GM12872 (cell line): ENCODE results near the gene ABCB10.

ENCODE experiments used
- TF ChIP-seq, protein P1 (sequence below): IDR thresholded peaks from 3 replicates; pipeline ENCODE4 v1.5.1; 2011; ENCODE audit warnings: low read depth, mild to moderate bottlenecking, low read length, moderate library complexity; ENCODE audit not compliant: insufficient read depth

ABCB10 gene

DNA sequence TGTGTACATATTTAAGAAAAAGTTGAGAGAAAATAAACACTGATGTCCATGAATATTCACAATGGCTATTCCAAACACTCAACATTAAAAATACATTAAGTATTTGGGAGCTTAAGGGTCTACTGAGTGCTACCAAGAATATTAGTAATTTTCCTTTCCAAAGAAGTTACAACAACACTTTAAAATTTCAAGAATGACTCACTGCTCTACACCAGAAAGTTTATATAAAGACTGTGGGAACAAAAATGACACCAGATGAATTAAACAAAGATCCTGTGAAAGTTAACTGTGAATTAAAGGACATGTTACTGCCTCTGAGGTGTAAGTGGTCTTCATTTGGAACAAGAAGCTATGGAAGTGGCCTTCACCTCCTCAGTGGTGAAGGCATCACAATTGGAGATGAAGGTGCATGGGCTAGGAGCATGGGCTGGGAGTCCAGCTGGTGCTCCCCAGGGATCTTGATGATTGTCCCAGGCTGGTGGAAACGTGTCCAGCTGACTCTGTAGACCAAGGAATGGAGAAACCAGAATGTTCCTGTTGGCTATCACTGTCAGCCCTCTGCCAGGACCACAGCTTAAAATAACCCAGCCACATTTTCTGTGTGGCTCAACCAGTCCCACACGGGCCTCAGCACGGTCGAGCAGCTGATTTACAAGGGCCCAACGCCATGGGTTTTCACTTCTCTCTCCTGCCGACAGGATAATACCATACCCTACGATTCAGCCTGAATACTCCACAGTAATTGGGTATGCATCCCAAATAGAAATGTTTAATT lies 38.6 kb upstream of the ABCB10 start:
- TF ChIP-seq, protein P1, sequence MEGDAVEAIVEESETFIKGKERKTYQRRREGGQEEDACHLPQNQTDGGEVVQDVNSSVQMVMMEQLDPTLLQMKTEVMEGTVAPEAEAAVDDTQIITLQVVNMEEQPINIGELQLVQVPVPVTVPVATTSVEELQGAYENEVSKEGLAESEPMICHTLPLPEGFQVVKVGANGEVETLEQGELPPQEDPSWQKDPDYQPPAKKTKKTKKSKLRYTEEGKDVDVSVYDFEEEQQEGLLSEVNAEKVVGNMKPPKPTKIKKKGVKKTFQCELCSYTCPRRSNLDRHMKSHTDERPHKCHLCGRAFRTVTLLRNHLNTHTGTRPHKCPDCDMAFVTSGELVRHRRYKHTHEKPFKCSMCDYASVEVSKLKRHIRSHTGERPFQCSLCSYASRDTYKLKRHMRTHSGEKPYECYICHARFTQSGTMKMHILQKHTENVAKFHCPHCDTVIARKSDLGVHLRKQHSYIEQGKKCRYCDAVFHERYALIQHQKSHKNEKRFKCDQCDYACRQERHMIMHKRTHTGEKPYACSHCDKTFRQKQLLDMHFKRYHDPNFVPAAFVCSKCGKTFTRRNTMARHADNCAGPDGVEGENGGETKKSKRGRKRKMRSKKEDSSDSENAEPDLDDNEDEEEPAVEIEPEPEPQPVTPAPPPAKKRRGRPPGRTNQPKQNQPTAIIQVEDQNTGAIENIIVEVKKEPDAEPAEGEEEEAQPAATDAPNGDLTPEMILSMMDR = no peak

DNA sequence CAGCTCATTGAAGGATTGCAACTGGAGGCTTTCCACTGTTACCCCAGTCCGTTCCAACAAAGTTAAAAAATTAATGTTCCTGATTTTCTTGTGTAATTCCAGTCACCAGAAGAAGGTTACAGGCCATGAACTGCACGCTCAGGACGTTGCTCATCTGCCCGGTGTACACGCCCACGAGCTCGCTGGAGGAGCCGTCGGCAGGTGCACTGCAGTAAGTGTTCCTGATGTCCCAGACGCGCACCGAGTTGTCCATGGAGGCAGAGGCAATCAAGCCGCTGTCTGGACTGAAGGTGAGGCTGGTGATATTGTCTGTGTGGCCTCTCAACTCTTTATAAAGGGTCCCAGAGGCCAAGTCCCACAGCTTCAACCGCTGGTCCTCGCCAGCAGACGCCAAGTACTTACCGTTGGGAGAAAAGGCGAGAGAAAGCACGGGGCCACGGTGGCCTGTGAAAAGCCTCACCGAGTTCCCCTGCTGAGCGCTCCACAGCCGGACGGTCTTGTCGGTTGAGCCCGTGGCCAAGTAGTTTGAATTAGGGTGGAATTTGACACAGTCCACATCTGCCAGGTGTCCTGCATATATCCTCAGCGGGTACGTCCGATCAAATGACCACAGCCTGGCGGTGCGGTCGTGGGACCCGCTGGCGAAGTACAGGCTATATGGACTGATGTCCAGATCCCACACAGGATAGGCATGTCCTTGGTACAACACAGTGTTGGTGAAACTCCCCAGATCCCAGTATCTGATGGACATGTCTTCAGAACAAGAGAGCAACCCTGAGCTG lies 35.9 kb upstream of the ABCB10 start:
- TF ChIP-seq, protein P1 = no peak

DNA sequence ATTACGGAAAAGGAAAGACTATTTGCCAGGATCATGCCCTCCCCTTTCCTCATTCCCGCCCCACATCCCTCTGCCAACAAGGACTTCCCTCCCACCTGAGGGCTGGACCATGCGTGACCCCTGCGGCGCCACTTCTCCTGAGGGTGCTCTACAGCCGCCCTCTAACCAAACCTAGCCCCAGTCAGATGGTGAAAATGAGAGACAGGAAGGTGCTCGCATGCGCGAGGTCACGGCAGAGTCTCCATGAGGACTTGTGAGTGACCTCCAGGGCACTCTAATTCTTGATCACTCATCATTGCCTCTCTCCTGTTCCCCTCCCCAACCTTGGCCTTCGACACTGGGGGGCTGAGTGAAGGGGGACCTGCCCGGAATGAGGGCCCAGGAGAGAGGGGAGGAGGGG lies 35.3 kb upstream of the ABCB10 start:
- TF ChIP-seq, protein P1 = no peak

DNA sequence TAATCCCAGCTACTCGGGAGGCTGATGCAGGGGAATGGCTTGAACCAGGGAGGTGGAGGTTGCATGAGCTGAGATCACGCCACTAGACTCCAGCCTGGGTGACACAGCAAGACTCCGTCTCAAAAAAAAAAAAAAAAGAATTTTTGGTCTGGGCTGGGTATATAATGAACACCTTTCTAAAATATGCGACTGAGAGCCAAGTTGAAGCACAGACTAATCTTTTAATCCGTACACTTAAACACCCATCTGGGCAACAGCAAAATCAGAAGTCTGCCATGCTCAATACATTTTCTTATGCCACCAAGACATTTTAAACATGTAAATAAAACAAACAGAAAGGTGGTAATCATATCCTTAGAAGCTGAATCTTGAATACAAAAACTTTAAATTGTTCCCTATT lies 31.6 kb upstream of the ABCB10 start:
- TF ChIP-seq, protein P1 = no peak

DNA sequence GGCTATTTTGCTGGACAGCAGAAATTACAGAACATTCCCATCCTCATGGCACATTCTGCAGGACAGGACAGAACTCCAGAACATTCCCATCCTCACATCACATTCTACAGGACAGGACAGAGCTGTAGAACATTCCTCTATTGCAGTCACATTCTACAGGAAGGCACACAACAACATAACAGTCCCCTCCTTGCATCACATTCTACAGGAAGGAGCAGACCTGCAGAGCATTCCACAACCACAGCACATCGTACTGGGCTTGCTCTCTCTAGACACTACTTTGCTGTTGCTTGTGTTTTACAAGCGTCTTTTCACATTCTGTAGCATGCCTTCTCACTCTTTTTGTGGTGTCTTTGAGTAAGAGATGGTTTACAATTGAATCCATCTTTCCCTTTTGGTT lies 26.8 kb upstream of the ABCB10 start:
- TF ChIP-seq, protein P1 = no peak

DNA sequence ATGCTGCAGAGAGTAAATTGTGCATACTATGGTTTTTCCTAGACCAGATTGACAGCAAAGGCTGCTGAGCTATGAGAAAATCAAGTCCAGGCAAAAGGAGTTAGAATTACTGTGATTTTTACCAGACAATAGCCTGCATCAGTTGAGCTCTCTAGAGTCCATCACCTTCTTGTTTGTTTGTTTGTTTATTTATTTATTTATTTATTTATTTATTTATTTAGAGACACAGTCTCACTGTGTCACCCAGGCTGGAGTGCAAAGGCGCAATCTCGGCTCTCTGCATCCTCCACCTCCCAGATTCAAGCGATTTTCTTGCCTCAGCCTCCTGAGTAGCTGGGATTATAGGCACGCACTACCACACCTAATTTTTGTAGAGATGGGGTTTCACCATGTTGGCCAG lies 24.2 kb upstream of the ABCB10 start:
- TF ChIP-seq, protein P1 = no peak

DNA sequence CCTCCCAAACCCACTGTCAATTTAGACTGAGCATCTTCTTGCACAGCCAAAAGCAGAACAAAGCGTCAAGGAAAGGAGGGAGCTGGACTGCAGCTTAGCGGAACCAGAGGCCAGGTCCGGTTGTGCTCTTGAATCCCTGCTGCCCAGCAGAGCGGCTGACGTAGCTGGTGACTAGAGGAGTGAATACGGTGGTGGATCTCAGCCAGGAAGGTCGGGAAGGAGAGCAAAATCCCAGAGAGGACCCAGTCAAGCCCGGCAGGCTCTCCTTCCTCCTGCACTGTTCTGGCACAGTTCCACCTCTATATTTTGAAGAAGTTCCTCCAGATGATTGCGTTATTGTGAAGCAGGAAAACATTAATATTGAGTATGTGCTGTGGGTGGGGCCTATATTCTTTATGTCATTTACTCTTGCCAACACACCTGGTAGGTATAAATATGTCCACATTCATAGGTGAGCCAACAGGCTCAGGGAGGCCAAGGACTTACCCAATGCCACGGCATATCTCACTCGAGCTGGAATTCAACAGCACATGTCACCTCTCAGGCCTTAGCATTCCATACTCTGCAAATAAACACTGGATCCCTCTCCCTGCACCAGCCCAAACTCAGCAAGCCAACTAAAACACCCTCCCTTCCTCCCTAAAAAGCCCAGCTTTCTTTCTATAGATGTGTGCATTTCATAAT lies 23.6 kb upstream of the ABCB10 start:
- TF ChIP-seq, protein P1 = no peak
